ENCODE results near the gene CBLIF.
"Not testable (repeated sequence)": the region's sequence is repeated elsewhere in the genome, so short reads cannot be mapped to it uniquely, and the experiment has no call there.

CBLIF gene

DNA sequence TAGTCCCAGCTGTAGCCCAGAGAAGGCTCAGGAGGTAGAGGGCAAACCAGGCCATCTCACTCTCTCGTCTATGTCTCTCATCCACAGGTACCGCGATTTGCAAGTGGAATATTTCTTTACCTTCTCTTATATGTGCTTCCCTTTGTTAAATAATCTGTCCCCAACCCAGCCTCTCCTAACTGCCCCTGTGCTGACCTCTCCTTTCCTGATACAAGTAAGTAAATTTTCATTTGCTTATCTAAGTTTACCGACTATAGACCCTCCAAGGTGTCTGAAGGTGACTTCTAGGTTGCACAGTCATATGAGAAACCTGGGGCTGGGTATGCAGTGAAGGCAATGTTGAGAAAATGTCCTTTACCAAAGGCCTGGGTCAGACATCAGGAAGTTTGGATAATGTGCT lies at the start of gene CBLIF:
Gene CBLIF, minus strand, starts transcription at position 101 of the 400 bp plus-strand sequence. Its CDS starts 46 bp downstream, at position 55.
- DNase-seq = no peak

DNA sequence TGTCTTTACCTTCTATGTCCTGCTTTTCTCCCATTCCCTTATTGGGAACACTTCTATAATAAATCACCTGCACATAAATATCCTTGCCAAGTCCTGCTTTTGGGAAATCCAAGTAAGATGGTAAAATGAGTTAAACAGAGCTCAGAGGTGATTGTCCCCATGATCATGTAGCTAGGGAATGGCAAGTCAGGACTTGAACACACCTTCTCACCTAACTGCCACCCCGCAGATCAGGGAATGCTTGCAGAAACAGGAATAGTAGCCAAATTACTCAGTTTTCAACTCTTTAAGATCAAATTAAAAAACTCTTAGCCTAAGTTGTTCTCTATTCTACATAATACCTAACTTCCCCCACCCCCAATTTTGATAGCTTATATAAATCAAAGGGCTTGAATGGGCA lies 49.3 kb upstream of the CBLIF start:
- DNase-seq = no peak

DNA sequence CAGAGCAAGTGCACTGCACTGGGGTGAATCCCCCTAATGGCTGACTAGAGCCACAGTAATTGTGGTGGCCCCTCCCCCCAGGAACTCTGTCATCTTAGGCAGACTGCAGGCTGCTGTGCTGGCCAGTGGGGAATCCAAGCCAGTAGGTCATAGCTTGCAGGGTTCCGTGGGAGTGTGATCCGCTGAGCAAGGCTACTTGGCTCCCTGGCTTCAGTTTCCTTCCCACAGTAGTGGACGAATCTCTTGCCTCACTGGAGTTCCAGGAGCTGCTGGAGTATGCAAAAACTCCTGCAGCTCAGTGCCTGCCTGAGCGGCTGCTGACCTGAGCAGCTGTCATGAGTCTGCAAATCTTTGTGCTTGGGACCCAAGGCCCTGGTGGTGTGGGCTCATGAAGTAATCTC lies 46.5 kb upstream of the CBLIF start:
- DNase-seq = no peak

DNA sequence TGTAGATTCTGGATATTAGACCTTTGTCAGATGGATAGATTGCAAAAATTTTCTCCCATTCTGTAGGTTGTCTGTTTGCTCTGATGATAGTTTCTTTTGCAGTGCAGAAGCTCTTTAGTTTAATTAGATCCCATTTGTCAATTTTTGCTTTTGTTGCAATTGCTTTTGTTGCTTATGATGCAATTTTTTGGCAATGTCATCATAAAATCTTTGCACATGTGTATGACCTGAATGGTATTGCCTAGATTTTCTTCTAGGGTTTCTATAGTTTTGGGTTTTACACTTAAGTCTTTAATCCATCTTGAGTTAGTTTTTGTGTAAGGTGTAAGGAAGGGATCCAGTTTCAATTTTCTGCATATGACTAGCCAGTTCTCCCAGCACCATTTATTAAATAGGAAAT lies 41.9 kb upstream of the CBLIF start:
- DNase-seq = not testable (repeated sequence)

DNA sequence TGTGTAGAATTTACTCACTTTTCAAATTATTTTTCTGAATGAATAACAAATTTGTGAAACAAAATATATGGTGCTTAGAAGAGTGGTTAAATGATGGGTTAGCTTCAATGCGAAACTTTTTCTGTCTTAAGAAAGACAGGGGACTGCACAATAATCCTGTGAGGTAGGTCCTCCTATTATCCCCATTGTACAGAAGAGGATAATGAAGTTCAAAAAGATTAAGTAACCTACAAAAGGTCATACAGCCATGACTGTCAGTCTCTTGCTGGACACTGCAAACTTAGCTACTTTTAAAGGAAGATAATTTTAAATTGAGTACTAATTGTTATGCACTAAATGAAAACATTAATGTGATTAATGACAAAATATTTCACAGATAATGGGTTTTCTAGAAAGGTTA lies 38.3 kb upstream of the CBLIF start:
- no peak for DNase-seq

DNA sequence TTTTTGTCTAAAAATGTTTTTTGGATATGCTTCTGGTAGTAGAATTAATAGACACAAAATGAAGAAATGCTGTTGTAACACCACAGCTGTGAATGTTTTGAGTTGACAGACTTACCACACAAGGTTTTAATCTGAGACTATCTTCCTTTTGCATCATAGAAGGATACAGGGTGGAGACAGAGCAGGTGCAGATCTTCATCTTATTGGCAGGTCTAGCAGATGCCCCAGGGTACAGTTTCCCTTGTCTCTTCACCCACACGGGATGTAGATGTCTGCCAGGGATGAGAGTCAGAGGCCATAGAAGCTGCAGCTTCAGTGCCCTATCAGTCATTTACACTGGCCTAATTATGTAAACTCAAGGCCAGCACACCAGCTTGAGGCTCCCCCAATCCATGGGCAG lies 34.3 kb upstream of the CBLIF start:
- DNase-seq = no peak

DNA sequence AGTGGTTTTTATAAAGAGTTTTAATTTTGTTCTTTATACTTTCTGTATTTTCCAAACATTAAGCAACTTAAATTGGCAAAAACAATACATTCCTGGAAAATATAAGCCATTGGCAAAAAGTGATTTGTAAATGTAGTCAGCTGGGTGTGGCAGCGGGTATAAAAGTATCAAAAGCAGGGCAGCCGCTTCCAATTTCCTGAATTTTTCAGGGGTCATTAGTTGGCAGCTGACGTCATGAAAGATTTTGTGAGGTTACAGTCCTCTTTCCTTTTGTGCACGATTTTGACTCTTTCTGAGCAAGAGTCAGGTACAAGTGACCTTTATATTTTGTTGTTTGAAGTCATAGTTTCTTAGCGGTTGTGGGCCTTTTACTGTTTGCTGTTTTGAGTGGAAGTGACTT lies 33.3 kb upstream of the CBLIF start, which contains the start of gene OOSP3:
Gene OOSP3, plus strand, starts transcription at position 208 of the 400 bp plus-strand sequence. Its CDS starts 27 bp downstream, at position 235.
- no peak for DNase-seq

DNA sequence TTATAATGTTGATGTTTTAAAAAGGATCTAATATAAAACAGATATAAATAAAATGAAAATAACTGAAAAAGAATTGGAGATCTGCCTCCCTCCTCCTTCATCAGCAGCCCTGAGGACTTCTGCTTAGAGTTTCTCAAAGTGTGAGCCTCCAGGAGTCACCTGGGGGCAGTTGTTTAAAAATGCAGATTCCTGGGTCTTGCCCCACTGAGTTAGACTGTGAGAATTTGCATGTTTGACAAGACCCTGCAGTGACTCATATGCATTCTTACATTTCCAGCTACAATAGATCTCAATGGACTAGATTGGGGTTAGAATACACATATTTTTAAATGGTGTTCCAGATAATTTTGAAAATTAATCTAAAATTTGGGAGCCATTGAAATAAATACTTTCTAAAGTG lies 32.5 kb upstream of the CBLIF start:
- DNase-seq = no peak

DNA sequence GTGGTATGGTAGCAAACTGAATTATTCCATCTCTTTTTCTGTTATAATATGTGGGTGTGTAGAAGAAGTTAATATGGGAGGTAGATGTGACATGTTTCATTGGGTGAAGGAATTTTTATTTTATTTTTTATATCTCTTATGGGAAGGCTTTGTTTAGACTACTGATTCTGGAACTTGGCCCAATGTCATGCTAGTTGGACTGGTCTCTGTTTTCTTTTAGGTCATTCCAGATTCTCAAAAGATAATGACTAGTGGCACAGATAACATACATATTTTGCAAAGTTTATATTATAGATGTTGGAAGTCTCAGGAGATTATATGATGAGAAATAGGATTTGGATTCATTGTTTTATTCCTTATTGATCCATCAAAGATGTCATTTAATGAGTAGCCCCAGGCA lies 32.0 kb upstream of the CBLIF start:
- no peak for DNase-seq

DNA sequence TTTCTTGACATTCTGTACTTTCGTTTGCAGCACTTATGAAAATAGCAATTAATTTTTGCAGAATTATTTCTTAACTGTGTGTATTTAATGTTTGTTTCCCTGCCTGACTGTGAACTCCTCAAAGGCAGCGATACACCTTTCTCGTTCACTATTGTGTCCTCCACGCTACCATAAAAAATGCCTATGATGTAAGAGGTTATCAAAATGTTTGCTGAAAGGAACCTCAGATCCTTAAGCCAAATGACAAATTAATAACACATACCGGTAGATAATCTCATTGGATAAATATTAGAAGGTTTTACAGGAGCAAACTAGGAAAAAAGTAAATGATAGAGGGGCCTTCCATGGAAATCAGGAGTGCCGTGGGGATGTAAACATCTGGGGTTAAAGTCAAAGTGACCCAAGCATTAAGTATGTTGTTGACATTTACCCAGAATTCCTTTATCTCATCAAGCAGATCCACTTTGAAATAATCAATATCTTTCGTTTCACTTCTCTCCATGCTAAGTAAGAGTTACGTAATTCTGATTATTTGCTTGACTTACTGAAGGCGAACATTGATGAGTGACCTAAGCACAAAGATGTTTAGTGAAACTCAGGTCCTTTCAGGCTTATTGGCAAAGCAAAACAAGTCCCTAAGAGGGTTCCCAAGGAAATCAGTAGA lies 30.7 kb upstream of the CBLIF start:
- DNase-seq = no peak

DNA sequence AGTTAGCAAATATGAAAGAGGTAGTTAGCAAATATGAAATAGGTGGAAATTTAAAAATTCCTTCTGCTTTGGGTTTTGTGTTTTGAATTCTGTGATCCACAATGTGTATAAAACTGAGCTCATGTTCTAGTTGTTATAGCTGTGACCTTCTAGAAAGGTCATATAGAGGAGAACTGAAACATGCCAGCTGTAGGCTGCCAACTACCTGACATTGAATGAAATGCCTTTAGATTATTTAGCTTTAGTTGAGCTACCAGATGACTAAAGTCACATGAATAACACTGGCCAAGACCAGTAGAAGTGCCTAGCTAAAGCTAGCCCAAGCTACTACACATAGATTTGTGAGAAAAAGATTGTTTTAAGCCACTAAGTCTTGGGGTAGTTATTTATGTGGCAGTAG lies 26.8 kb upstream of the CBLIF start:
- DNase-seq = no peak

DNA sequence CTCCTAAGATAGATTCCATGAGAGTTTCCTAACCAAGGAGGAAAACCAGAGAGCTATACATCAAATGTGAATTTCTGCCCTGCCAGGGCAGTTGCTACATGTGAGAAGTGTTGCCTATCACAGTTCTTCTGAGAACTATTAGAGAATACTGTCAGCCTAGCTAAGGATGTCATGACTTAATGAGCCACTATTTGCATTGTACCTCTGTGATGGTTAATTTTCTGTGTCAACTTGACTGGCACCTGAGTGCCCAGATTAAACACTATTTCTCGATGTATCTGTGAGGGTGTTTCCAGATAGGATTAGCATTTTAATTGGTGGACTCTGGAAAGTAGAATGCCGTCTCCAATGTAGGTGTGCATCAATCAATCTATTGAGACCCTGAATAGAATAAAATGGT lies 22.6 kb upstream of the CBLIF start:
- no peak for DNase-seq

DNA sequence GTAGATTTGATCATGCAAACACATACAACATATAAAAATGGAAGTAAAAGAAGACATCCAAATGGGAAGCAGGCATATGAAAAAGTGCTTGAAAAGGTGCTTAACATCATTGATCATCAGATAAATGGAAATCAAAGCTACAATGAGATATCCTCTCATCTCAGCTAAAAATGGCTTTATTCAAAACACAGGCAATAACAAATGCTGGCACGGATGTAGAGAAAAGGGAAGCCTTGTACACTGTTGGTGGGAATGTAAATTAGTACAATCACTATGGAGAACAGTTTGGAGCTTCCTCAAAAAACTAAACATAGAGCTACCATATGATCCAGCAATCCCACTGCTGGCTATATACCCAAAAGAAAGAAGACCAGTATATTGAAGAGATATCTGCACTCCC lies 21.5 kb upstream of the CBLIF start:
- no peak for DNase-seq

DNA sequence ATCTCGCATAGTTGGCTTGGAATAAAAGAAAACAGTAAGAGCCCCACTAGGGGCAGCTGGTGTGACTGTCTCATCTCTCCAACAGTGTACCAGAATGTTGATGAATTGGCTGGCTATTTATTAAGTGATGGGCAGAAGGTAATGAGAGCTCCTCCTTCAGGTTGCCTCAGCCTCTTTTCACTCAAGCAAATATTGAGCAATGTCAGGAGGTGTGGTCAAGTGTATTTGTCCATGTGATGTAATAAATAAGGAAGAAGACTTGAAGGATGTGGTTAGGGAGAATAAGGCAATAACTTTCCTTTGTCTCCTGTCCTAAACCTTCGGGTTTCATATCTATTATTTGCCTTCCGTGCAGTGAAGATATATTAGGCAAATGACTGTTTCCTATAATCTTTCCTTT lies 21.1 kb upstream of the CBLIF start, which contains the start of gene TCN1:
Gene TCN1, minus strand, starts transcription at position 91 of the 400 bp plus-strand sequence. Its CDS starts 17 bp downstream, at position 74.
- DNase-seq = no peak

DNA sequence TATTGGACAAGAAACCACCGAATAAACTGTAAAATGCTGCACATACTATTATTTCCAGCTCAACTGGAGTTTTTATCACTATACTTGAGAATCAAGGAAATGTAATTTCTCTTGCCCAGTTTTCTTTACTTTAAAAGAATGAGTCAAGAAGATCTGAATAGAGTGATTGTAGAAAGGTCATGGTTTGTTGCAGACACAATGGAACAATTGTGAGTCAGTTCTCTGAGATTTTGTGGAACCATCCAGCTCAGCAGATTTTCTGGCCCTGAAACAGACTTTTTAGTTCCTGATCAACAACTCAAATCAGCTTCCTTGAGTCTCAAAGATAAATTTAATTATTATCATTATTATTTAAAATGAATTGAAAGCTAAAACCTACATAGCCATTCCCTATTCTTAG lies 19.7 kb upstream of the CBLIF start:
- no peak for DNase-seq

DNA sequence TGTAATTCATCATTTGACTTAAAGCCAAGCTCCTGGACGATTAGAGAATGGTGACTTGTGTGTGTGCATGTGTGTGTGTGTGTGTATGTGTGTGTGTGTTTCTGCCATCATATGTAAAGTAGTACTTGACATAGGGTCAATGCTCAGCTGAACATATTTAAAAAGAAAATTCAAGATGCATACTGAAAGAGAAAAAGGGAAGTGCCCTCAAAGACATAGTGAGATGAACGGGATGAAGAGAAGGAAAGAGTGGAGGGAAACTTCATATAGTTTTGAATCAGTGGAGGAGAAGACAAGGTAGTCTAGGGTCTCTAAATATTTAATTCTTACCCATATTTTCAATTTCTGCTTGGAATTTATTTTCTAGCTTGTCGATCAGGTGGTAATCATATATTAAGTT lies 17.0 kb upstream of the CBLIF start:
- DNase-seq = no peak

DNA sequence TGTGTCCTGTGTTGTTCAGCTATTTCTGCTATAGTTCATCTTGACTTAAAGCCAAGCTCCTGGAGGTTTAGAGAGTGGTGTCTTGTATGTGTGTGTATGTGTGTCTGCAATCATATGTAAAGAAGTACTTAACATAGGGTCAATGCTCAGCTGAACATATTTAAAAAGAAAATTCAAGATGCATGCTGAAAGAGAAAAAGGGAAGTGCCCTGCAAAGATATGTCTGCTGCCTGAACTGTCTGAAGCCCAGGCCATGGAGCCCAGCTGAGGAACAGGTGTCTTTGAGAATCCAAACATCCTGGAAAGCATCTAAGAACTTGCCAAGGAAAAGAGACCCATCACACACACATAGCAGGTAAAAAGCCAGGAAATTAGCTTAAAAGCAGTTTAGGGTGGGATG lies 14.4 kb upstream of the CBLIF start:
- no peak for DNase-seq

DNA sequence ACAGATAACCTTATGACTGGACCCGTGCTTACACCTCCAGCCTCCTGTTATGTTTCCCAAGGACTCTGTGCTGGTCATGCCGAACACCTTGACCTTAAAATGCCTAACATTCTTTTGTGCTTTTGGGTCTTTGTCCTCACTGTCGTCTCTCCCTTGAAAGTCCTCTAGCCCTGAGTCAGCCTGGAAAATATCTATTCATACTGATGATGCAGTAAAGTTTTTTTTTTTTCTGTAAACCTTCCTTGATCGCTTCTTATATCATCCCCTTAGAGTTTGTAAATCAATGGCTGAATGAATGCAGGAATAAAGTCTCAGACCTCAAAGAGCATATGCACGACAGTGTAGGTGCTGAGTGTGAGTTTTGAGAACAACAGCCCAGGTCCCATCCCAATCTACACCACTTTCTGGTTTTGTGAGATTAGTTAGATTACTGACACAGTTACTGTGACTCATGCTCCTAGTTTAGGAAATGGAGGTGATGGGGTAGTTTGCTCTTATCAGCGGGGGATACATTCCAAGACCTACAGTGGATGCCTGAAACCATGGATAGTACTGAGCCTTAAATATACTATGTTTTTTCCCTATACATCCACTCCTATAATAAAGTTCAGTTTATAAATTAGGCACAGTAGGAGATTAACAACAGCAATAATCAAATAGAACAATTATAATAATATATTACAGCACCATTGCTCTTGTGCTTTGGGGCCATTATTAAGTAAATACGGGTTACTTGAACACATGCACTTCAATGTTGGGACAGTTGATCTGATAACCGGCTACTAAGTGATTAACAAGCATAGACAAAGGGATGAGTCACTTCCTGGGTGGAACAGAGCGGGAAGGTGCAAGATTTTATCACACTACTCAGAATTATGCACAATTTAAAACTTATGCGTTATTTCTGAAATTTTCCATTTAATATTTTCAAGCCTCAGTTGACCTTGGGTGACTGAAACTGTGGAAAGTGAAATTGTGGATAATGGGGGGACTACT lies 12.4 kb upstream of the CBLIF start:
- DNase-seq = no peak

DNA sequence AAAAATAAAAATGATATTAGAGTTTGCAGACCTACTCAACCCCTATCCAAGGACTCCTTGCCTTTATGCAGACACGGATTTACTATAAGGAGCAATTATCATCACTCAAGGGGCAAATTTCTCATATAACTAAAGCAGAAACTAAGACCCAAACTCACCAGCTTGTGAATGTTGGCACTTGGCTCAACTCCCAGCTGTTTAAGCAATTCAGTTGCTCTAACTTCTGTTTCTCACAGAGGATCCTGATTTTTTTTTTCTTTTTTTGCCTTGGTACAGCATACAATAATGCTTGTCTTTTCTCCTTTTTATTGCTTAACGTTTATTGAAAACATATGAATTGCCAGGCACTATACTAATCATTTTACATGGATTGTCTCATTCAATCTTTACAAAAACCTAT lies 9.6 kb upstream of the CBLIF start:
- no peak for DNase-seq

DNA sequence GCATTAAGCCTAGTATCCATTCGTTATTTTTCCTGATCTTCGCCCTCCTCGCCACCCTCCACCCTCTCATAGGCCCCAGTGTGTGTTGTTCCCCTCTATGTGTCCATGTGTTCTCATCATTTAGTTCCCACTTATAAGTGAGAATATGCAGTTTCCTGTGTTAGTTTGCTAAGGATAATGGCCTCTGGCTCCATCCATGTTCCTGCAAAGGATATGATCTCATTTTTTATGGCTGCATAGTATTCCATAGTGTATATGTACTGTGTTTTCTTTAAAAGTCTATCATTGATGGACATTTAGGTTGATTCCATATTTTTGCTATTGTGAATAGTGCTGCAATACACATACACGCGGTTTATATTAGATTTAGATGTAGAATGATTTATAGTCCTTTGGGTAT lies 6.1 kb upstream of the CBLIF start:
- DNase-seq = not testable (repeated sequence)

DNA sequence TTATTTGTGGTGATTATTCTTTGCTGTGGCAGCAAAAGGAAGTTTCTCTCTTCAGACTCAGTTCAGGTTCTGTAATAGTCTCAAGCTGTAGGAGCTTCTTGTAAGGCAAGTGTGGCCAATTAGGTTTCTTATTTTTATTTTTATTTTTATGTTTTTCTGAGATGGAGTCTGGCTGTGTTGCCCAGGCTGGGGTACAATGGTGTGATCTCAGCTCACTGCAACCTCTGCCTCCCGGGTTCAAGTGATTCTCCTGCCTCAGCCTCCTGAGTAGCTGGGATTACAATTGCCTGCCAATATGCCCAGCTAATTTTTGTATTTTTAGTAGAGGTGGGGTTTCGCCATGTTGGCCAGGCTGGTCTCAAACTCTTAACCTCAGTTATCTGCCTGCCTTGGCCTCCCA lies 4.3 kb upstream of the CBLIF start:
- DNase-seq = not testable (repeated sequence)

DNA sequence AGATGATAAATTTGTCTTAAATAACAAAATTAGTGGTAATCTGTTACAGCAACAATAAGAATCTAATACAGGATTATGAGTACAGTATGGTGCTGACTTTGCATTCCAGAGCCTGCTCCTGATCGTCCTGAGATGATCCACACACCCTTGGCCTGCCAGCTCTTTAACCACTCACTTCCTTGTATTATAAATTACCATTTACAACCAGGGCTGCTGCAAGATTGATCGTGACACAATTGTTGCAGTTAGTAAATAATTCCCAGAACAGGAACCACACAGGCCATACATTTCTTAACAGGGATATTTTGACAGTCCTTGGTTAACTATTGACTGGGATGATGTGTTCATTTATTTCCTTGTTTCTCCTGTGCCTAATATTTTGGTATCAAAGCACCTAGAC lies 3.8 kb upstream of the CBLIF start:
- DNase-seq = no peak

DNA sequence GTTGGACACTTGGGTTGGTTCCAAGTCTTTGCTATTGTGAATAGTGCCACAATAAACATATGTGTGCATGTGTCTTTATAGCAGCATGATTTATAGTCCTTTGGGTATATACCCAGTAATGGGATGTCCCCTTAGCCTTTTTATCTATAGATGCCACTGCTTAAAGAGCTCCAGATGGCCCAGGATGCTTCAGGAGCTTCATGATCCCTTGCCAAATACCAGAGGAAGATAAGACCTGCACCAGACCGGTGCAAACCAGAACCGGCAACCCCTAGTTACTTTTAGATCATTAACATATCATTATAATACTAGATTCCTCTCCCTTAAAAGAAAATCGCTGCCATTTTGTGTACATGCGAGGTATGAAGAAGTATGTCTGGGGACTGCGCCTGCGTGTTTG lies 3.1 kb upstream of the CBLIF start:
- DNase-seq = not testable (repeated sequence)

DNA sequence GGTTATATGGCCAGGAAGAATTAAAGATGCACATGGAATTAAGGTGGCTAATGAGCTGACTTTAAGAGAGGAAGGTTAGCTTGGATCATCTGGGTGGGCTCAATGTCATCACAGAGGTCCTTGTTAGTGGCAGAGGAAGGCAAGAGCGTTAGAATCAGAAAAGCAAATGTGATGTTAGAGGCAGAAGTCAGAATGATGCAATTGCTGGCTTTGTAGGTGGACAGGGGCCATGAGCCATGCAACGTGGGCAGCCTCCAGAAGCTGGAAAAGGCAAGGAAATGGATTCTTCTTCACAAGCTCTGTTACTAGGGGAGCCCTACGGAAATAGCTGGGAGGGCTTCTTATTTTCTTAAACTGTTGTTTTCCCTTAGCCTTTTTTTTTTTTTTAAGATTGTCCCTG lies 2.3 kb upstream of the CBLIF start:
- no peak for DNase-seq

Measured in NCI-H774 (cell line).